Loucy (cell line): ENCODE results near the gene TRAPPC12.
"Not testable (repeated sequence)": the region's sequence is repeated elsewhere in the genome, so short reads cannot be mapped to it uniquely, and the experiment has no call there.

Experiments
- CTCF ChIP-seq: fragments of 200-600 bp; sonication (generic); conservative IDR thresholded peaks from 2 replicates; pipeline ENCODE4 v1.5.1; 2014; ENCODE audit warnings: mild to moderate bottlenecking, antibody characterized with exemption, low read length
- EZH2phosphoT487 ChIP-seq: fragments of 200-600 bp; IDR thresholded peaks from 2 replicates; pipeline ENCODE4 v1.6.1; 2018; ENCODE audit warnings: antibody characterized with exemption, mild to moderate bottlenecking, moderate library complexity, borderline replicate concordance

DNA sequence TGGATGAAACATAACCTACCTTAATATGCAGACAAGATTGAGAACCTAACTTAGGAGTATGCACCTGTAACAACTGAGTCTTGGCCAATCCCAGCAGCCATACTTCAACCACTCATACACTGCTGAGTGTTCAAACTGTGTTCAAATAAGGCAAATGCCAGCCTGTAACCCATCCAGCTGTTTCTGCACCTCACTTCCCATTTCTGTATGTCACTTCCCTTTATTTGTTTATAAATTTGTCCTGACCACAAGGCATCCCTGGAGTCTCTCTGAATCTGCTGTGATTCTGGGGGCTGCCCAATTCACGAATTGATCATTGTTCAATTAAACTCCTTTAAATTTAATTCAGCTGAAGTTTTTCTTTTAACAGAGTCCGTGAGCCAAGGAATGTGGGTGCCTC, 22.0 kb upstream of the TRAPPC12 start:
- not testable (repeated sequence) for TF ChIP-seq CTCF, EZH2phosphoT487
